GM10248 (cell line): ENCODE measurements around the gene KCNN2.

Experiments used
- CTCF ChIA-PET: fragments of 300-600 bp; sonication (Branson Sonifier 250); formaldehyde crosslinking; extraction: SDS; loops from one replicate; lab custom pipeline; 2021; ENCODE audit warnings: antibody characterized with exemption; lab: Yijun Ruan, JAX
- POLR2A ChIA-PET: fragments of 350-650 bp; sonication (Branson Sonifier 250); formaldehyde crosslinking; extraction: SDS; loops from one replicate; lab custom pipeline; 2020; ENCODE audit warnings: antibody characterized with exemption; lab: Yijun Ruan, JAX
- DNase-seq: peaks from one replicate; pipeline ENCODE4 v3.0.0; 2012; ENCODE audit errors: extremely low spot score
- TF ChIP-seq, protein P1 (sequence below): IDR thresholded peaks from 2 replicates; pipeline ENCODE4 v1.5.1; 2012; ENCODE audit warnings: mild to moderate bottlenecking, low read depth; ENCODE audit errors: extremely low read depth, missing control alignments, control extremely low read depth

Gene KCNN2

DNA sequence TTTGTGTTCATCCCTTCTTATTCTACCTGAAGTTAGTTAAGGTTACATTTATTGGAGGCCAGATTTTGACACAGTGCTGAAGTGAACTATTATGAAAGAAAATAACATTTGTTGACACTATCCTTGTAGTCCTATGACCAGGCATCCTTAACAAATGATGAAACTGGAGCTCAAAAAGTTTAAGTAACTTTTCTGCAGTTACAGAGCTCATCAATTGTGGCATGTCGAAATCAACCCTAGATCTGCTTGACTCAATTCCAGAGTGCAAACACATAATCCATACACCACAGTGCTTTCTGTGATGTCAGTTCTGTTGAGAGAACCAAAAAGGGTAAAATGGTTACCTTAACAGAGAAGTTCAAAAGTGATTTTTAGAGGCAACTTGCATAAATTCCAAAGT is 28.6 kb downstream of the KCNN2 start:
- CTCF ChIA-PET = interaction anchor here (1.0 to 2.4 kb wide), 6 partner anchors 8 to 32 kb away, joined by 3 to 12 read pairs (median 4); no protein-coding TSS in a partner anchor

DNA sequence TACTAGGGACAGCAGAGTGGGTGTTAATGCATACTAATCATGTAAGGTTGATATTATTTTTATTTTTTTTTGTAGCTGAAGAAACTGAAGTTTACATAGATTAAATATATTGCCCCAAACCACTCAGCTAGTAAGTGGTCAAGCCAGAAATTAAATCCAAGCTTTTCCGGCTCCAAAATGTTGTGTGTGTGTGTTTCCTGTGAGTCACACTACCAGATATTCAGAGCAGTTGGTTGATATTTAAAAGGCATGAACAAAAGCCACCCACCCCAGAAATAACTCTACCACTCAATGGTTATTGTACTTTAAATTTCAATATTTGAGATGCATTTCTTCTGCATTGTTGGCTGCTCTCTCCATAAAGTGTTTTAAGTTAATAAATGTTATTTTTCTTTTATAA is 29.5 kb downstream of the KCNN2 start:
- DNase-seq = no peak
- CTCF ChIA-PET = interaction anchor here (1.1 to 2.4 kb wide), 4 partner anchors 9 to 28 kb away, joined by 3 to 12 read pairs (median 4); no protein-coding TSS in a partner anchor
- TF ChIP-seq, protein P1, sequence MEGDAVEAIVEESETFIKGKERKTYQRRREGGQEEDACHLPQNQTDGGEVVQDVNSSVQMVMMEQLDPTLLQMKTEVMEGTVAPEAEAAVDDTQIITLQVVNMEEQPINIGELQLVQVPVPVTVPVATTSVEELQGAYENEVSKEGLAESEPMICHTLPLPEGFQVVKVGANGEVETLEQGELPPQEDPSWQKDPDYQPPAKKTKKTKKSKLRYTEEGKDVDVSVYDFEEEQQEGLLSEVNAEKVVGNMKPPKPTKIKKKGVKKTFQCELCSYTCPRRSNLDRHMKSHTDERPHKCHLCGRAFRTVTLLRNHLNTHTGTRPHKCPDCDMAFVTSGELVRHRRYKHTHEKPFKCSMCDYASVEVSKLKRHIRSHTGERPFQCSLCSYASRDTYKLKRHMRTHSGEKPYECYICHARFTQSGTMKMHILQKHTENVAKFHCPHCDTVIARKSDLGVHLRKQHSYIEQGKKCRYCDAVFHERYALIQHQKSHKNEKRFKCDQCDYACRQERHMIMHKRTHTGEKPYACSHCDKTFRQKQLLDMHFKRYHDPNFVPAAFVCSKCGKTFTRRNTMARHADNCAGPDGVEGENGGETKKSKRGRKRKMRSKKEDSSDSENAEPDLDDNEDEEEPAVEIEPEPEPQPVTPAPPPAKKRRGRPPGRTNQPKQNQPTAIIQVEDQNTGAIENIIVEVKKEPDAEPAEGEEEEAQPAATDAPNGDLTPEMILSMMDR = no peak
- POLR2A ChIA-PET = no interaction called here

More for the DNA sequence above, 28.6 kb downstream of the KCNN2 start:
- TF ChIP-seq, protein P1 = no peak
- POLR2A ChIA-PET = no interaction called here
- DNase-seq = no peak

DNA sequence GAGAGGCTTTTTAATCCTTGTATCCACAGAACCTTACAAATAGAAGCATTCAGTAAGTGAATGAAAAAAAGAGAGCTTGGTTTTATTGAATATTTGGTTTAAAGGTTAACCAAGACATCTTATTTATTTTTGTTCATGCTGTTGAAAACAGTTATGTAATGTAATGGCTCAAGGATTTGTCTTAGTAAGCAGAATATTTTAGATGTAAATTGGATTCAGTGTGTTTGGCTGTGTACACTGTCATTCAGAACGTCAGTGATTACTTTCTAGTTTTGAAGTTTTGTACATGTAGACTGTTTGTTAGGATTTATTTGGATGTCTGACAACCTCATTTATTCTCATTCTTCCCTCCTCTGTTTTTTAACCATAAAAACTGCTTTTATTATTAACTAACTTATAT is 31.3 kb downstream of the KCNN2 start:
- CTCF ChIA-PET = interaction anchor here (0.9 kb wide), 1 partner anchor 56 kb away, joined by 4 read pairs; no protein-coding TSS in a partner anchor
- TF ChIP-seq, protein P1 = no peak
- POLR2A ChIA-PET = no interaction called here
- no peak for DNase-seq

DNA sequence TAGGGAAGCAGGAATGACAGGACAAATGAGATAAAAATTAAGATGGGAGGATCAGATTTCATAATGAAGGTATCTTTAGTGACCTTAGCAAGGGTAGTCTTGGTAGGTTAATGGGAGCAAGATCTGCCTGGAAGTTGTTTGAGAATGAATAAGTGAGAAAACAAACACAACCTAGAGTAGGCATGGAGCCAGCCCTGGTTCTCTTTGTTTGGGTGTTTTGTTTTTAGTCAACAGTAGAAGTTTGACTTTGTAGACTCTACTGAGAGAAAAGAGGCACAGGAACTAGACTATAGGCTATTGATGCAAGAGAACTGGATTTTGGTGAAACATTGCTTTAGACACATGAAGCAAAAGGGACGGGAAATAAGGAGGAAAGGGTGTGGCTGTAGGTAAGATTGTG is 40.3 kb downstream of the KCNN2 start:
- no peak for DNase-seq
- TF ChIP-seq, protein P1 = no peak
- CTCF ChIA-PET = interaction anchor here (1.0 kb wide), 1 partner anchor 17 kb away, joined by 3 read pairs; no protein-coding TSS in a partner anchor
- POLR2A ChIA-PET = no interaction called here

DNA sequence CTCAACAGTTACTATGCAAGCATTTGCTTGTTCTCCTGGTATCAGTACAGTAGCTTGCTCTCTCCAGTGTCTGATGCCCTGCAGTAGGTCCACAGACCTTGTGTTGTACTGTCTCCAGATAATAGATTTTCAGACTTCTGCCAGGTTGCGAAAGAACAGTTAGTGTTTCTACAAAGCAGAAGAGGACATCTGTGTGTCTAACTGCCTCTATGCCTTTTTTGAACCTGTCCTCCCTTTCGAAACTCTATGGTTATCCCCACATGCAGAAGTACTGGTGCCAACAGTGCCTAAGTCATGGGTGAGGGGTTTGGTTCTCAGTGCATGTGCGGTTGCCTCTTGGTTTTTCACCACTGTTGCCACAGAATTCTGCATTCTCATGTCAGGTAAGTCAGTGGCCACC is 45.9 kb downstream of the KCNN2 start:
- DNase-seq = no peak
- TF ChIP-seq, protein P1 = no peak
- CTCF ChIA-PET = no interaction called here
- POLR2A ChIA-PET = no interaction called here

DNA sequence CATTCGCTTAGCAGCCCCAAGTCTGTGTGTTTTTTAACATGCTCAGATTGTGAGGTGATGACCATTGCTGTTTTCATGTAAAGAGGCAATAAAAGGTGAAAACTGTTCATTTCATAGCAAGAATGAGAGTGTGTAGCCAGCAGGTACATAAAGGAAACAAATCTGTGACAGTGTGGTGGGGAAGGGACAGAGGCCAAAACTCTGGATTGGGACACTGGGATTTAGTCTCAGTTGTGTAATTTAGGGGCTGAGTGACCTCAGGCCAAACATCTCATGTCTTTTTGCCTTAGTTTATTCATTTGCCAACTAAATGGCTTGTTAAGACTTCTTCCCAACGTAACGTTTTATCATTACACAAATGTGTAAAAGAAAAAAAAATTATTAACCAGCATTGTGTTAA is 47.0 kb downstream of the KCNN2 start:
- TF ChIP-seq, protein P1 = no peak
- ChIA-PET CTCF (no interaction called here), POLR2A (no interaction called here)
- no peak for DNase-seq
